Jurkat, Clone E6-1 (cell line): ENCODE data around the gene NFATC2.

Source experiments
- DNase-seq: peaks from one replicate; pipeline ENCODE4 v3.0.0-alpha.2; 2011; ENCODE audit warnings: low read depth, low spot score
- H3K4me3 ChIP-seq: 2 replicates; pipeline ENCODE4 v1.5.1; 2011; ENCODE audit warnings: mild to moderate bottlenecking, low read length, control low read depth, moderate library complexity

The NFATC2 gene

DNA sequence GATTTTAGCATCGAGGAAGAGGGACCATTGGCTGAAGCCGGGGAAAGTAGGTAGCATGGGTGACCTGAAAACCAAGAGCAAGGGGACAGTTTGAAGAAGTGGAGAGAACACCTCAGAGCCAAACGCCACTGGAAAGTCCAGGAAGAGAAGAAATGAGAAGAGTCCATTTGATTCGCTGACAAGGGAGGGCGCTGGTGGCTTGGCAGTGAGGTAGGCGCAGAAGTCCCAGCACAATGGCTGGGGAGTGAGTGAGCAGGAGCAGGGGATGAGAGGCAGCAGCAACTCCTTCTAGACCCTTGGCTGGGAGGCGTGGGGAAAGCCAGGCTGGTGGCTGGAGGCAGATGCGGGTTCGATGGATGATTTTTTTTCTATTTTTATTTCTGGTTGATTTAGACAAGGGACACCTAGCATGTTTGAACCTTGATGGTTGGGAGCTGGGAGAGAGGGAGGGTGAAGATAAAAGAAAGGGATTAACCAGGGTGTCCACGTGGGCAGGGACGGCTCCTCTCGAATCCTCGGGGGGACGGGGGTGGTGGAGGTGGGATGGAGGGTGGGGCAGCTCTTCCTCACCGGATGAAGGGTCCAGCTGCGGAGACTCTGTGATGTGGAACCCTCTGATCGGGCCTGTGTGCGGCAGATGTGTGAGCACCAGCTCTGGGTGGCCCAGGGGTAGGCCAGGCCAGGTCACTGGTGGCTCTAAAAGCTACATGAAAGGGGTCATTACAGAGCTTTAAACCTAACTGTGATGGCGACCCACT lies 164.2 kb downstream of the NFATC2 start:
- H3K4me3 ChIP-seq, result no peak overlapping the region
- DNase-seq, result no peak

- no peak overlapping the region for H3K4me3 ChIP-seq
These were observed 165.4 kb downstream of the NFATC2 start for GRCh38 chr20:51377132-51377531.

GRCh38 chr20:51376111-51376510 lies 166.4 kb downstream of the NFATC2 start:
- no peak overlapping the region for H3K4me3 ChIP-seq
- no peak for DNase-seq

More at GRCh38 chr20:51377132-51377531, 165.4 kb downstream of the NFATC2 start:
- DNase-seq, result no peak

DNA sequence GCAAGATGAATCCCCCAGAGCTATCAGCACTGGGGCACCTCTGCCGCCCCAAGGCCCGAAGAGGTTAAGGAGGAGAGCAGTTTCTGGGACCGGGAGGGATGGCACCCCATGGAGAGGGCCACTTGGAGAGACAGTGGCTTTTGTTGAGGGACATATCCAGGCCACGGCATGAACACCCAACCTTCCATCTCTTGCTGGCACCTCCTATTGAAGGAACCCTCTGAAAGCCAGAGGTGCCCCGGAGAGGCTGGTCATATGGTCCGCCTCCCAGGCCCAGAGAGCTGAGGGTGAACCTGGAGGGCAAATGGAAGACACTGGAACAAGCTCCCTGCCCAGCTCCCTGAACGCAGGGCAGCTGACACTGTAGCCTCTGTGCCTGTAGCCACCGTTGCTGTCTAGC lies 167.0 kb downstream of the NFATC2 start:
- DNase-seq, result no peak
- no peak overlapping the region for H3K4me3 ChIP-seq

DNA sequence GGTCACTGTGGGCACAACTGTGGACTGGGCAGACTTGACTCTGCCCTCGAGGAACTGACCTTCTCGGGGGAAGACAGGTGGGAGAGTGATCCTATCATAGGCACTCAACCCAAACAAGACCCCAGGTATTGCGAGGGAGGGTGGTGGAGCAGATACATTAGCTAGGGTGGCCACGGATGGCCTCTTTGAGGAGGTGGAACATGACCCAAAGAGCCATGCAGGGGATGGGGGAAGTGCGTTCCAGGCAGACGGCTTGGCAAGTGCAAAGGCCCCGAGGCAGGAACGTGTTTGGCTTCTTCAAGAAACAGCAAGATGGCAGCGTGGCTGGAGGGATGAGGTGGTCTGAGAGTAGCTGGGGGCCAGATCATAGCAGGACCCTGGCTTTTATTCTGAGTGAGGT lies 167.6 kb downstream of the NFATC2 start:
- no peak for DNase-seq

GRCh38 chr20:51374456-51374830 lies 168.1 kb downstream of the NFATC2 start:
- DNase-seq, result no peak
- H3K4me3 ChIP-seq, result no peak overlapping the region

More for the DNA sequence above, 167.6 kb downstream of the NFATC2 start:
- no peak overlapping the region for H3K4me3 ChIP-seq

GRCh38 chr20:51373713-51374455 lies 168.6 kb downstream of the NFATC2 start:
- DNase-seq, result no peak
- H3K4me3 ChIP-seq, result no peak overlapping the region

DNA sequence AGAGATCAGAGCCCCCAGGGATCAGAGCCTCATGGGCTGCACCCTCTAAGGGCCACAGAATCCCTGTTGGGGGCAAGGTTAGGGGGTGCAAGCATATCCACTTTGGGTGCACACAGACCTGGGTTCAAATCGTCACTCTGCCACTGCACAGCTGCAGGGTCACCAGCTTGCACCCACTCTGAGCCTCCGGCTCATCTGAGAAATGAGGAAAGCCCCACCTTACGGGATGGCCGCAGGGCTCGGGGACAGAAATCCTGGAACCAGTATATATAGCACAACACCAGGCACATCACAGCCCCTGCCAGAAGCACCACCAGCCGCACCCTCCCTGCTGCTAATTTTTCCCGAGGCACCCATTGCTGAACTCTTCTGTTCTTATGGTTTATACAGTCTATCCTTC lies 169.6 kb downstream of the NFATC2 start:
- no peak overlapping the region for H3K4me3 ChIP-seq
- DNase-seq, result no peak

- H3K4me3 ChIP-seq, result no peak overlapping the region
- DNase-seq, result no peak
These were observed 170.2 kb downstream of the NFATC2 start for GRCh38 chr20:51372176-51372803.

GRCh38 chr20:51371720-51372119 lies 170.8 kb downstream of the NFATC2 start:
- no peak overlapping the region for H3K4me3 ChIP-seq

DNA sequence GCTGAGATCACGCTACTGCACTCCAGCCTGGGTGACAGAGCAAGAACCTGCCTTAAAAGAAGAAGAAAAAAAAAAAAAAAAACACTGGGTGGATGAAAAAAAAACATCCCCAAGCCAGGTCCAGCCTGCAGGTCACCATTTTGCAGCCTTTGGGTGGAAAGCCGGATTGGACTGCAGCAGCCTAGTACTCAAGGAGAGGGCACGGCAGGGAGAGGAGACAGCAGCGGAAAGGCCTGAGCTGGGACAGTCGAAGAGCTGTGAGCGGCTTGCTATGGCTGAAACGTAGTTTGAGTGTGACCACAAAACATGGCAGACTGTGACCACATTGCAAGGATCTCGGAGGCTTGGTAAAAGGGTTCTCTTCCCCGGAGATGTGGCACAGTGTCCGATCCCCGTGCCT lies 173.0 kb downstream of the NFATC2 start:
- no peak for DNase-seq
- no peak overlapping the region for H3K4me3 ChIP-seq

More at GRCh38 chr20:51371720-51372119, 170.8 kb downstream of the NFATC2 start:
- DNase-seq, result no peak

DNA sequence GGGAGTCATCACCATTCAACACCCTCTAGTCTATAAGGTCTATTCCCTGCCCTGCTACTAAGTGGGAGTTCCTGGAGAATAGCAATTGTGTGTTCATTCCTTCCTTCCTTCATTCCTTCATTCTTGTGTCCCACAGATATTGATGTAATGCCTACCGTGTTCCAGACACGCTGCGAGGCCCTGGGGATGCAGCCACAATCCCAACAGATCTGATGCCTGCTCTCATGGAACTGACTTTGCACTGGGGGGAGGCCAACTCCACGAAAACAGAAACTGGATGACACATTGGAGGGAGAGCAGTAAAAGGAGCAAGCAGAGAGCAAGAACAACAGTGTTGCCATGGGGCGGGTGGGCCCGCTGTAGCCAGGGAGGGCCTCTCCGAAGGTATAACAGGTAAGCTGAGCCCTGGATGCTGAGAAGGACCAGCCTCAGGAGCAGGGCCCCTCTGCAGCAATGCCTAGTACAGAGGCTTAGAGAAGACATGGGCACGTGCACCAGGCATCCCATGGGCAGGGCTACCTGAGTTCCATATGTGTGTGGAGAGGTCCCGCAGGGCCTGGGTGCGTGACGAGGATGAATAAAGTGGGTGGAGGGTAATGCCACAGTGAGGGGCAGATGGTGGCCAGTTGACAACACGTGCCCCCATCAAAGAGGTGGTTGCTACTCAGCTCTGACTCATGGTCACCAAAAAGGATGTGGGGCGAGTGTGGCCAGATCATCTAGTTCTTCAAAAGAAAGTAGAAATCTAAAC lies 173.9 kb downstream of the NFATC2 start:
- no peak for DNase-seq
- no peak overlapping the region for H3K4me3 ChIP-seq

GRCh38 chr20:51366155-51366886 lies 176.2 kb downstream of the NFATC2 start:
- no peak for DNase-seq

GRCh38 chr20:51365670-51366069 lies 176.8 kb downstream of the NFATC2 start:
- H3K4me3 ChIP-seq, result no peak overlapping the region
- no peak for DNase-seq

More at GRCh38 chr20:51366155-51366886, 176.2 kb downstream of the NFATC2 start:
- no peak overlapping the region for H3K4me3 ChIP-seq

- no peak for DNase-seq
These were observed 178.7 kb downstream of the NFATC2 start for GRCh38 chr20:51363813-51364212.

DNA sequence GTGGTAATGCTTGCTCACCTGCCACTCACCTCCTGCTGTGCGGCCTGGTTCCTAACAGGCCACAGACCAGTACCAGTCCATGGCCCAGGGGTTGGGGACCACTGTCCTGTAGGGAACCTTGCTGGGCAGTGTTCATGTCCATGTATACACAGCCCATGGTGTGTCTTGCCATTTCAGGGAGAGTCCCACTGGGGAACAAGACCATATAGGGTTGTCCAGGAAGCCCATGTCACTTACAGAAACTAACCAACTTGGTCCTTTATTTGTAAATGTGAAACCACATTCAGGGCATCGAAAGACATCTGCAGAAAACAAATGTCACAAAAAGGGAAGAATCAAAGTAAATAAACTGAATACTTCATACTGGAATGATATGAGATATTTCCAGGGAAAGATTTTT lies 179.1 kb downstream of the NFATC2 start:
- DNase-seq, result no peak
- no peak overlapping the region for H3K4me3 ChIP-seq

More at GRCh38 chr20:51363813-51364212, 178.7 kb downstream of the NFATC2 start:
- no peak overlapping the region for H3K4me3 ChIP-seq

DNA sequence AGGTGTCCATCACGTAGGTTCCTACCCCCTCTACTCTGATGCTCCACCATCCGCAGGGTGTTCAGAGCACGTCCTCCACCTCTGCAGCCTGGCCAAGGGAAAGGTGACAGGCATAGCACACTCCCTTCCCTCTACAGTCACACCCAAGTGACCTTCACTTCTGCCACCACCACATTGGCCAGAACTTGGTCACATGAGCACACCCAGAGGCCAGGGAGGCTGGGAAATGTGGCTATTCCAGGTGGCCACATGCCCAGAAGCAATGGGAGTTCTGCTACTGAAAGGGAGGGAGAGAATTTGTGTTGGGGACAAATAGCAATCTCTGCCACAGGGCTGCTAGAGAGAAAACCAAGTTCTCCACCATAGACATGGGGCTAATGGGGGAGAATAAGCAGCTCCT lies 180.3 kb downstream of the NFATC2 start:
- no peak overlapping the region for H3K4me3 ChIP-seq
- no peak for DNase-seq

- DNase-seq, result no peak
- H3K4me3 ChIP-seq, result no peak overlapping the region
These were observed 181.3 kb downstream of the NFATC2 start for GRCh38 chr20:51361258-51361657.
